ENCODE data around the gene SIL1. TPM values are rescaled to one million over a fixed set of nuclear protein-coding genes. Genes with fewer than 3 reads are reported as not detected.

Gene SIL1
- total and polyA plus RNA-seq, 2 of the 13 experiments (the other 11 are each of a cell fraction or from before 2014, with no cell fraction given): 26.0 to 30.0 TPM

- Histone ChIP-seq H2AFZ (ENCODE audit: low read length) (no peak overlapping the region), H3K4me2 (ENCODE audit: low read depth, low read length) (no peak overlapping the region), H3K9me3 (ENCODE audit: low read length) (no peaks in the 10 kb centered on the region), H4K20me1 (ENCODE audit: insufficient read depth, low read length) (no peaks in the 10 kb centered on the region), H3K4me3 (replicated peaks in 1 of 3; ENCODE audit: insufficient read depth in 1 of 3, low read depth in 2 of 3, low read length in 3 of 3) (no peak overlapping the region), H3K4me1 (ENCODE audit: insufficient read depth, low read length) (no peaks in the 10 kb centered on the region), H3K79me2 (ENCODE audit: insufficient read depth, low read length) (no peaks in the 10 kb centered on the region), H3K36me3 (replicated peaks in 1 of 2; ENCODE audit: control insufficient read depth in 1 of 2, insufficient read depth in 2 of 2, low read length in 2 of 2) (no peaks in the 10 kb centered on the region; a peak in 1 of 5 replicates), H3K27me3 (ENCODE audit: control insufficient read depth in 1 of 2, insufficient read depth in 2 of 2, low read length in 2 of 2) (no peaks in the 10 kb centered on the region), H3K9ac (ENCODE audit: insufficient read depth, low read depth, low read length) (no peak overlapping the region), H3K27ac (ENCODE audit: extremely low read length, insufficient read depth, low read length) (no peak overlapping the region)
- ATAC-seq: peak; percentile 78
- intact Hi-C loops (cut with micrococcal nuclease; ENCODE audit: unreplicated experiment): no loop called here
- peak; percentile 15 for FAIRE-seq
- ChIA-PET POLR2A (no interaction called here), CTCF (ENCODE audit: low intra/inter-chr PET ratio, low total read pairs) (no interaction called here)
- no TSS peak for BruUV-seq (replicated peaks)
- in situ Hi-C loops (cut with HindIII; ENCODE audit: extremely low pct_ligation_motif_present, low pct_unique_long_range_greater_than_20kb): no loop called here
- TF ChIP-seq PAXIP1 (CRISPR knock-in tag; conservative IDR thresholded peaks at IDR 0.05) (no peak), STAG1 (CRISPR knock-in tag; IDR thresholded peaks at IDR 0.05) (peak; percentile 33; the same call in 1 of the 2 replicates), CTCF (CRISPR knock-in tag; IDR thresholded peaks at IDR 0.05) (peak; percentile 26; the same call in 1 of the 2 replicates), ZNF660 (CRISPR knock-in tag; IDR thresholded peaks at IDR 0.05; ENCODE audit: borderline replicate concordance, low read depth) (no peak), MNT (IDR thresholded peaks at IDR 0.05) (no peak)
- 91% methylated on average over 7 of the region's 7 CpGs for WGBS (ENCODE audit: low lambda C conversion rate)
- DNase-seq (ENCODE audit: low spot score): peak; percentile 6
These were observed 159.4 kb downstream of the SIL1 start for GRCh38 chr5:139038613-139039305.
